Retinal pigment epithelial cell (primary cell): ENCODE data around the gene DAPK2.

Source experiments
- DNase-seq: peaks from one replicate; pipeline ENCODE4 v3.0.0-alpha.2; 2010; ENCODE audit warnings: low read depth
- H3K4me3 ChIP-seq: 2 replicates; pipeline ENCODE4 v1.5.1; 2011; ENCODE audit warnings: mild to moderate bottlenecking, low read length, control low read depth, moderate library complexity
- TF ChIP-seq, protein P1 (sequence below): conservative IDR thresholded peaks from 2 replicates; pipeline ENCODE4 v1.5.1; 2011; ENCODE audit warnings: low read depth, low read length, control low read depth, inconsistent platforms

Gene DAPK2

DNA sequence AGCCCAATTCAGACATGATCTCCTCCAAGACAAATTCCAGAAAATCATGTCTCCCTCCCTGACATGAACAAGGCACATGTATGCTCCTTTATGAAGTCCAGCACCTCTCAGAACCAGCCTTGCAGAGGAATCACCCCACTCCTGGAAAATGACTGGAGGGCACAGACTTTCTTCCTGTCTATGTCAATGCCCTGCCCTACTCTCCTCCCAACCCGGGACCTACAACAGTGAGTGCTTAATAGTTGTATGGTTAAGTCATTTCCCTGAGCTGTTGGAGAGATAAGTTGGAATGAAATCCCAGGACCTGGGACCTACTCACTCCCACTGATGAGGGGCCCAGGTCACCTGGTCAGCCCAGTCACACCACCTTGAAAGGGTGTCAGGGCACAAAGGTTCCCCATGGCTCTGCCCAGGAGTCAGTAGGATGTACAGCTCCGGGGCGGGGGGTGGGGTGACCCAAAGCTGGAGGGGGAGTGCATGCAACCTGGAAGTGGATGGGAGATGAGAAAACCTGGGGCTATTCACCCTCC lies 132.4 kb downstream of the DAPK2 start:
- TF ChIP-seq, protein P1, sequence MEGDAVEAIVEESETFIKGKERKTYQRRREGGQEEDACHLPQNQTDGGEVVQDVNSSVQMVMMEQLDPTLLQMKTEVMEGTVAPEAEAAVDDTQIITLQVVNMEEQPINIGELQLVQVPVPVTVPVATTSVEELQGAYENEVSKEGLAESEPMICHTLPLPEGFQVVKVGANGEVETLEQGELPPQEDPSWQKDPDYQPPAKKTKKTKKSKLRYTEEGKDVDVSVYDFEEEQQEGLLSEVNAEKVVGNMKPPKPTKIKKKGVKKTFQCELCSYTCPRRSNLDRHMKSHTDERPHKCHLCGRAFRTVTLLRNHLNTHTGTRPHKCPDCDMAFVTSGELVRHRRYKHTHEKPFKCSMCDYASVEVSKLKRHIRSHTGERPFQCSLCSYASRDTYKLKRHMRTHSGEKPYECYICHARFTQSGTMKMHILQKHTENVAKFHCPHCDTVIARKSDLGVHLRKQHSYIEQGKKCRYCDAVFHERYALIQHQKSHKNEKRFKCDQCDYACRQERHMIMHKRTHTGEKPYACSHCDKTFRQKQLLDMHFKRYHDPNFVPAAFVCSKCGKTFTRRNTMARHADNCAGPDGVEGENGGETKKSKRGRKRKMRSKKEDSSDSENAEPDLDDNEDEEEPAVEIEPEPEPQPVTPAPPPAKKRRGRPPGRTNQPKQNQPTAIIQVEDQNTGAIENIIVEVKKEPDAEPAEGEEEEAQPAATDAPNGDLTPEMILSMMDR = no peak
- no peak overlapping the region for H3K4me3 ChIP-seq
- no peak for DNase-seq

DNA sequence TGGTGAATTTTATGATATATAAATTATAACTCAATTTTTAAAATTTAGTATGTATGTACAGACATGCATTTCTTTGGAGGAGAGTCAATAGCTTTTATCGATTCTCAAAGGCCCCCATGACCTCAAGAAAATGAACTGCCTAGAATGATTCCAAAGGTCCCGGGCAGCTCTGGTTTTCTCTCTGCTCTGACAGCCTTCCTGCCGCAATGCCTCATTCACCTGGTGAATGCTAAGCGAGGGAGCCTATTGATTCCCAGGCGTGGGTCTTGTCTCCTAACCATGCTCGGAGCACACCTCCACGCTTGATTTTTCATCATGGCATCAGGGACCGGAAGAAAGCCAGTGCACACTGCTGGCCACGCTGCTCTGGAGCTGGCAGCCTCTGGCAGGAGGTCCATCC lies 132.9 kb downstream of the DAPK2 start:
- H3K4me3 ChIP-seq = no peak overlapping the region
- no peak for DNase-seq
- TF ChIP-seq, protein P1 = no peak

- no peak for DNase-seq
- no peak overlapping the region for H3K4me3 ChIP-seq
- TF ChIP-seq, protein P1 = no peak
These were observed 134.1 kb downstream of the DAPK2 start for GRCh38 chr15:63912061-63912615.

DNA sequence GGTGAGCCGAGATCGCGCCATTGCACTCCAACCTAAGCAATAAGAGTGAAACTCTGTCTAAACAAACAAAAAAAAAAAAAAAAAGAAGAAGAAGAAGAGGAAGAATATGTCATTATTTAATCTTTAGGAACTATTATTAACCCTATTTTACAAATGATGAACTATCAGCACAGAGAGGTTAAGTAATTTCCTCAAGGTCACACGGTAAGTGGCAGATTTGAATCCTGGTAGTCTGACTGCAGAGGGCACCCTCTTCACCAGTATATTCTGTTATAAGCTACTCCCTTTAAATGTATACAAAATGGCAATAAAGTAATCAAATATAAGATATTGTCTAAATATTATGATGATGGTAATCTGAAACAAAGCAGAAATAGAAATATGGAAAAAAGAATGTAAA lies 135.1 kb downstream of the DAPK2 start:
- TF ChIP-seq, protein P1 = no peak
- no peak for DNase-seq
- H3K4me3 ChIP-seq = no peak overlapping the region

- TF ChIP-seq, protein P1 = no peak
- H3K4me3 ChIP-seq = no peak overlapping the region
- peak; percentile 11 for DNase-seq
These were observed 136.4 kb downstream of the DAPK2 start for GRCh38 chr15:63909819-63910437.

GRCh38 chr15:63908991-63909390 lies 137.3 kb downstream of the DAPK2 start:
- H3K4me3 ChIP-seq = no peak overlapping the region
- no peak for DNase-seq

More at GRCh38 chr15:63908991-63909390, 137.3 kb downstream of the DAPK2 start:
- TF ChIP-seq, protein P1 = no peak
